Lung (tissue), 12 donors: Measurements from ENCODE around the gene ZNF628. TPM values are rescaled to one million over a fixed set of nuclear protein-coding genes. Genes with fewer than 3 reads are reported as not detected.

ENCODE experiments used
- ATAC-seq: fragments of 200-7000 bp; cut with Tn5 transposase; one replicate; pipeline ENCODE4 v1.9.1; 2020; ENCODE audit warnings: moderate number of reproducible peaks; ENCODE audit not compliant: insufficient read depth, low FRiP score
- DNase-seq, 3 donors: peaks; one replicate each; pipeline ENCODE4 v3.0.0-alpha.2; 2013 to 2017
- H3K27ac ChIP-seq, 2 donors: one replicate each; pipeline ENCODE4 v1.5.1; 2013; ENCODE audit warnings: mild to moderate bottlenecking in 2 of 2, moderate library complexity in 2 of 2, control low read depth in 1 of 2, inconsistent platforms in 1 of 2, low read depth in 1 of 2, low read length in 1 of 2
- H3K27me3 ChIP-seq, 3 donors: one replicate each; pipeline ENCODE4 v1.5.1; 2013; ENCODE audit warnings: low read length in 2 of 3; ENCODE audit not compliant: control insufficient read depth in 3 of 3, insufficient read depth in 3 of 3
- H3K36me3 ChIP-seq, 4 donors: one replicate each; pipeline ENCODE4 v1.5.1; 2013; ENCODE audit warnings: low read length in 4 of 4, mild to moderate bottlenecking in 1 of 4, moderate library complexity in 1 of 4; ENCODE audit not compliant: control insufficient read depth in 4 of 4, insufficient read depth in 4 of 4
- H3K4me1 ChIP-seq, 5 donors: one replicate each; pipeline ENCODE4 v1.5.1; 2013; ENCODE audit warnings: low read length in 5 of 5, mild to moderate bottlenecking in 2 of 5, moderate library complexity in 1 of 5; ENCODE audit not compliant: control insufficient read depth in 5 of 5, insufficient read depth in 5 of 5
- H3K4me3 ChIP-seq: one replicate; pipeline ENCODE4 v1.5.1; 2013; ENCODE audit warnings: mild to moderate bottlenecking, control low read depth, moderate library complexity
- H3K9ac ChIP-seq, 2 donors: one replicate each; pipeline ENCODE4 v1.5.1; 2013; ENCODE audit warnings: low read length in 2 of 2, control low read depth in 1 of 2; ENCODE audit not compliant: insufficient read depth in 1 of 2
- H3K9me3 ChIP-seq, 4 donors: one replicate each; pipeline ENCODE4 v1.5.1; 2013; ENCODE audit warnings: low read length in 3 of 4, mild to moderate bottlenecking in 1 of 4, moderate library complexity in 1 of 4; ENCODE audit not compliant: control insufficient read depth in 4 of 4, insufficient read depth in 3 of 4
- WGBS, 2 donors: extraction: QIAGEN DNeasy Blood & Tissue Kit; methylation state at CpG; one replicate each; pipeline ENCODE4 v1.1.7; 2013; 5-methylcytosine and 5-hydroxymethylcytosine counted together
- polyA plus RNA-seq, 2 donors: library from polyadenylated mRNA; stranded (reverse); fragments of 200-250 nt; gene quantifications; one replicate each; pipeline ENCODE4 v1.2.1, GENCODE V29; 2013
- total RNA-seq, 2 donors: library from RNA; depleted of rRNA in 1 of 2; stranded (reverse); fragments of >200 nt in 1 of 2; gene quantifications; one replicate each; pipeline ENCODE4 v1.2.1, GENCODE V29; 2014 to 2021
- TF ChIP-seq, protein P1 (sequence below): IDR thresholded peaks from 2 replicates; pipeline ENCODE4 v1.5.1; 2012; ENCODE audit warnings: mild to moderate bottlenecking; ENCODE audit errors: control extremely low read depth, extremely low read depth
- donor health status: control.
- donor health status: control.
- donor health status: Bipolar disorder and iron deficiency.
- donor health status: healthy.
- donor health status: DM: yes; HTN: yes; CAD: no.

Gene ZNF628
- total and polyA plus RNA-seq, 4 donors = 2.0 to 12.3 (median 7.8) TPM

DNA sequence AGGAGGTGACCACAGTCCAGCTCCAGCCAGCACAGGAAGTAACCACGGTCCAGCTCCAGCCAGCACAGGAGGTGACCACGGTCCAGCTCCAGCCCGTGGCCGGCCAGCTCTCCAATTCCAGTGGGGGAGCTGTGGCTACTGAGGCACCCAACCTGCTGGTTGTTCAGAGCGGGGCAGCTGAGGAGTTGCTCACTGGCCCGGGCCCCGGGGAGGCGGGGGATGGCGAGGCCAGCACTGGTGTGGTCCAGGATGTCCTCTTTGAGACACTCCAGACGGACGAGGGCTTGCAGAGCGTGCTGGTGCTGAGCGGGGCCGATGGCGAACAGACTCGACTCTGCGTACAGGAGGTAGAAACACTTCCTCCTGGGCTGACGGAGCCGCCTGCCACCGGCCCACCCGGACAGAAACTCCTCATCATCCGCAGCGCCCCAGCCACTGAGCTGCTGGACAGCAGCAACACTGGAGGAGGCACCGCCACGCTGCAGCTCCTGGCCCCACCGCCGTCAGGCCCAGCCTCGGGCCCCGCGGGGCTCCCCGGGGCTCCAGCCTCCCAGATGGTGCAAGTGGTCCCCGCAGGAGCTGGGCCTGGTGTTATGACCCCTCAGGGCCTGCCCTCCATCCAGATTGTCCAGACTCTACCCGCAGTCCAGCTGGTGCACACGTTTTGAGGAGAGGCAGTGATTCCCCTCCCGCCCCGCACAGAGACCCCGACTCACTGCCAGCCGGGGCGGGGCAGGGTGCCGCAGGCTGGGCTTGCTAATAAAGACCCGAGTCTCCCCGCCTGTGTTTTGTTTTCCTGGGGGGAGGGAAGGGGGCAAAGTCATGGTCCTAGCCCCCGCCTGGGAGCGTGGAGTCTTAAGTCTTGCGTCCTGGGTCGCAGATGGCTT is 7.5 kb downstream of the ZNF628 start:
- 82 to 85% methylated on average over 46 of the region's 46 CpGs for WGBS, 2 donors
- H3K9me3 ChIP-seq = no peaks in the 10 kb centered on the region
- peak overlapping the region in 1 of 2 donors; percentile 81 for H3K27ac ChIP-seq
- DNase-seq = no peak
- H3K27me3 ChIP-seq = no peaks in the 10 kb centered on the region
- H3K4me1 ChIP-seq = peaks cover 4 to 36% (median 10%) of the 10 kb centered on the region in 5 donors
- no peak overlapping the region for H3K9ac ChIP-seq
- peaks cover 0 to 26% (median 1%) of the 10 kb centered on the region in 4 donors for H3K36me3 ChIP-seq
- TF ChIP-seq, protein P1, sequence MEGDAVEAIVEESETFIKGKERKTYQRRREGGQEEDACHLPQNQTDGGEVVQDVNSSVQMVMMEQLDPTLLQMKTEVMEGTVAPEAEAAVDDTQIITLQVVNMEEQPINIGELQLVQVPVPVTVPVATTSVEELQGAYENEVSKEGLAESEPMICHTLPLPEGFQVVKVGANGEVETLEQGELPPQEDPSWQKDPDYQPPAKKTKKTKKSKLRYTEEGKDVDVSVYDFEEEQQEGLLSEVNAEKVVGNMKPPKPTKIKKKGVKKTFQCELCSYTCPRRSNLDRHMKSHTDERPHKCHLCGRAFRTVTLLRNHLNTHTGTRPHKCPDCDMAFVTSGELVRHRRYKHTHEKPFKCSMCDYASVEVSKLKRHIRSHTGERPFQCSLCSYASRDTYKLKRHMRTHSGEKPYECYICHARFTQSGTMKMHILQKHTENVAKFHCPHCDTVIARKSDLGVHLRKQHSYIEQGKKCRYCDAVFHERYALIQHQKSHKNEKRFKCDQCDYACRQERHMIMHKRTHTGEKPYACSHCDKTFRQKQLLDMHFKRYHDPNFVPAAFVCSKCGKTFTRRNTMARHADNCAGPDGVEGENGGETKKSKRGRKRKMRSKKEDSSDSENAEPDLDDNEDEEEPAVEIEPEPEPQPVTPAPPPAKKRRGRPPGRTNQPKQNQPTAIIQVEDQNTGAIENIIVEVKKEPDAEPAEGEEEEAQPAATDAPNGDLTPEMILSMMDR = no peak
- no peak for ATAC-seq
- H3K4me3 ChIP-seq = no peak overlapping the region

DNA sequence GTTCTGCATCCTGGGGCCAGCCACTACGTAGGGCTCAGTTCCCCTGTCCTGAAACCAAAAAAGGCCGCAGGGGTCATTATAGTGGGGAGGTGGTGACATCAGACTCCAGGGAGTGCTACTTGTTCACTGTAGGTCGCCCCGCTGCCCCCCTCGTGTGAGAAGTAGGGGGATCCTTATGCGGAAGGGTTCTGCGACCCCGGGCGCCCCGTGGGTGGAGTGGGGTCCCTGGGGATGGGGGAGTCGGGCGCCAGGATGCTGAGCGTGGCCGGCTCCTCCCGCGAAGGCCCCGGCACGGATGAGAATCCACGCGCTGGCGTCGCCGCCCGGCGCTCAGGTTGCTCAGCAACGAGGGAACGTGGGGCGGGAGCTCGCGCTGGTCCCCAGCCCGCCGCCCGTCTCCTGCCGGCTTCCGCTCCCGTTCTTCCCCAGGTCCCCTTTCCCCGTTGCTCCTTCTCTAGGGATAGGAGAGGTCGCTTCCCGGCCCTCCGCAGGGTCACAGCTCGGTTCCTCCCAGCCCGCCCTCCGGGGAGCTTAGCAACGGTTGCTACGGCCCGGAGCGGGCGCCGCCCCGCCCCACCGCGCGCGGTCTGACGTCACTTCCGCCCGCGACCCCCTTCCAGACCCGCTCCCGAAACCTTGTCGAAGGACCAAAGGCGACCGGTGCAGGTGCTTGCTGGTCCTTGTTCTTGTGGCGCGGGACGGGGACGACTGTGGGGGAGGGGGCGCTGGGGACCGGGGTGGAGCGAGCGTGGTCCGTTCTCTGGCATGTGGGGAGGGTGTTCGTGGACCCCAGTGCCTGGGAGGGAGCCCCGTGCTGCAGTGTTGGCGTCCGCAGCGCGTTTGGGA is 8.4 kb downstream of the ZNF628 start, which contains the start of gene NAT14:
NAT14 (plus strand) TSS at position 596 of the 846 bp plus-strand sequence. CDS start 521 bp downstream, outside the sequence.
- Histone ChIP-seq H3K27ac (peak within 1 kb of the TSS; percentile 77 to 81), H3K9me3 (no peaks in the 10 kb centered on the region), H3K4me1 (peaks cover 4 to 41% (median 10%) of the 10 kb centered on the region in 5 donors), H3K27me3 (no peaks in the 10 kb centered on the region), H3K9ac (peak within 1 kb of the TSS; percentile 25 to 28), H3K4me3 (peak within 1 kb of the TSS; percentile 51), H3K36me3 (peaks cover 0 to 26% (median 1%) of the 10 kb centered on the region in 4 donors)
- 2% methylated on average over 72 to 78 of the region's 78 CpGs for WGBS, 2 donors
- DNase-seq (peak; percentile 80 to 90 (median 84)), ATAC-seq (no peak)
- TF ChIP-seq, protein P1 = no peak

DNA sequence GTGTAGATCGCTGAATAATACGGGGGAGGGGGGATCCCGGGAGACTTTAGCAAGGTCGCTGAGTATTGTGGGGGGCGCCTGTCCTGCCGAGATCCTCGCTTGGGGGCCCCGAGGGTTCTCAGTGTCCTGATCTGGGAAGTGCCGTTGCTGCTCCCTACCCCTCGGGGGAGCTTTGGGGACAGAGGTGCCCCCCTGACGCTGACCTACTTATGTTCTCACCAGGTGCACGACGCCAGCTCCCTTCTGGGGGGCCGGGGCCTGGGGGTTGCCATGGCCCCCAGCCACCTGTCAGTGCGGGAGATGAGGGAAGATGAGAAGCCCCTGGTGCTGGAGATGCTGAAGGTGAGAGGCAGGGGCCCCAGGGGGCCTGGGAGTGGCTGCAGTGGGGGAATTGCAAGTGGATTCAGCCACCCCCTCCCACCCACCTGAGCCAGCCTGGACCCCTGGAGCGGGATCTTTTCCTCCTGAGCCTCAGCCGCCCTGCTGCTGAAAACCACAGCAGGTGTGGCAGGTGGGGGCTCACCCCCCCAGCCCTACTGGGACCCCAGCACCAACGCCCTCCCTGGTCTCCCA is 9.1 kb downstream of the ZNF628 start:
- peak overlapping the region; percentile 51 for H3K4me3 ChIP-seq
- DNase-seq = no peak
- H3K36me3 ChIP-seq = peaks cover 0 to 26% (median 1%) of the 10 kb centered on the region in 4 donors
- H3K27ac ChIP-seq = peak overlapping the region; percentile 77 to 81
- peaks cover 4 to 41% (median 10%) of the 10 kb centered on the region in 5 donors for H3K4me1 ChIP-seq
- ATAC-seq = no peak
- no peaks in the 10 kb centered on the region for H3K9me3 ChIP-seq
- H3K9ac ChIP-seq = no peak overlapping the region
- WGBS, 2 donors = 30% methylated on average over 18 of the region's 18 CpGs
- no peaks in the 10 kb centered on the region for H3K27me3 ChIP-seq
- TF ChIP-seq, protein P1 = no peak
